ENCODE measurements around the gene KRAS. TPM values are rescaled to one million over a fixed set of nuclear protein-coding genes. Genes with fewer than 3 reads are reported as not detected.

The KRAS gene
- total RNA-seq = 10 to 100 TPM in 1 of 2 donors, 1 to 10 TPM in 1; 8.6 to 13.7 TPM

GRCh38 chr12:25250744-25251730, at the start of gene KRAS:
TSS of gene KRAS (minus strand) at chr12:25250929.

GRCh38 chr12:25195056-25195971, 55.4 kb downstream of the KRAS start, which contains the start of the genes DNAI7 and ETFRF1:
TSS of gene DNAI7 (minus strand) at chr12:25195160. CDS start at chr12:25195078, 82 bp downstream.
TSS of gene ETFRF1 (plus strand) at chr12:25195237. CDS start at chr12:25203957, 8,720 bp downstream.

Other genes with a start within 250 kb of the KRAS start
- not detected for gene DNAI7, start 55.8 kb downstream of the KRAS start, total RNA-seq
- gene ETFRF1, start 55.7 kb downstream of the KRAS start, total RNA-seq = 10 to 100 TPM; 11.7 to 27.5 TPM